DND-41 (cell line): Measurements from ENCODE around the gene CTNNBL1.

Experiments used
- CTCF ChIP-seq: IDR thresholded peaks from 2 replicates; pipeline ENCODE4 v1.5.1; 2012; ENCODE audit warnings: borderline replicate concordance, low read length, moderate library complexity, mild to moderate bottlenecking; ENCODE audit not compliant: poor library complexity, severe bottlenecking; ENCODE audit errors: extremely low read depth
- EZH2 ChIP-seq: IDR thresholded peaks from 3 replicates; pipeline ENCODE4 v1.6.1; 2012; ENCODE audit warnings: borderline replicate concordance, low read depth, mild to moderate bottlenecking, moderate library complexity, low read length, inconsistent platforms; ENCODE audit not compliant: severe bottlenecking

GRCh38 chr20:37822141-37822601, 128.3 kb downstream of the CTNNBL1 start:
- TF ChIP-seq CTCF (no peak), EZH2 (no peak)
